Neural cell (in vitro differentiated cells): ENCODE data around the gene TSKU.

Experiments used
- EP300 ChIP-seq: fragments of 450-650 bp; conservative IDR thresholded peaks from 2 replicates; pipeline ENCODE4 v1.6.1; 2014; ENCODE audit warnings: antibody characterized with exemption, mild to moderate bottlenecking, moderate library complexity; ENCODE audit not compliant: poor library complexity, severe bottlenecking
- EZH2 ChIP-seq: fragments of 200-600, 300-800 bp; shearing (Covaris generic), sonication (generic); IDR thresholded peaks from 2 replicates; pipeline ENCODE4 v1.6.1; 2014; ENCODE audit warnings: antibody characterized with exemption, low read length, borderline replicate concordance, mild to moderate bottlenecking; ENCODE audit not compliant: insufficient read depth, poor library complexity, severe bottlenecking
- MXI1 ChIP-seq: fragments of 450-650 bp; conservative IDR thresholded peaks from 2 replicates; pipeline ENCODE4 v1.6.1; 2014; ENCODE audit warnings: antibody characterized with exemption, mild to moderate bottlenecking; ENCODE audit not compliant: poor library complexity, severe bottlenecking
- POLR2AphosphoS5 ChIP-seq: IDR thresholded peaks from 2 replicates; pipeline ENCODE4 v1.6.1; 2012
- RAD21 ChIP-seq: fragments of 450-650 bp; conservative IDR thresholded peaks from 2 replicates; pipeline ENCODE4 v1.6.1; 2014; ENCODE audit warnings: antibody characterized with exemption, mild to moderate bottlenecking, moderate library complexity
- TAF1 ChIP-seq: IDR thresholded peaks from 2 replicates; pipeline ENCODE4 v1.6.1; 2012; ENCODE audit warnings: low read depth
- TF ChIP-seq, protein P1 (sequence below): fragments of 450-650 bp; IDR thresholded peaks from 2 replicates; pipeline ENCODE4 v1.5.1; 2014; ENCODE audit warnings: antibody characterized with exemption, mild to moderate bottlenecking, moderate library complexity; ENCODE audit not compliant: poor library complexity, severe bottlenecking
- TF ChIP-seq, protein P2 (sequence below): IDR thresholded peaks from 2 replicates; pipeline ENCODE4 v1.6.1; 2012; ENCODE audit warnings: borderline replicate concordance

DNA sequence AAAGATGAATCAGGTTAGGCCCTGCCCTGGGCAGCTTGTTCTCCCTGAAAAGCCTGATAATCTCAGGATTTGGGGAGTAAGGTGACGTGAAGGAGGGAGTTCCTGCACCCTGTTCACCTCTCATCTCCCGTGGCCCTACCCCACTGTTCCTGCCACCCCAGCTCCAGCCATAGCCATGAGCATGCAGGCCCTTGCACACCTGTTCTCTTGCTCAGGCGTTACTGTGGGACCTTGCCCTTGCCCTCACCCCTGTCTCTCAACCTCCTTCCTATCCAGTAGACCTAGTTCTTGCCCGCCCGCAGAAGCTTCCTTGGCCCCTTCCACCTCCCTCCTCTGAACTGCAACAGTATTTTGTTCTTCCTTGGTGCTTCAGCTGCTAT is 15.0 kb downstream of the TSKU start:
- TF ChIP-seq EZH2 (no peak), EP300 (no peak), RAD21 (no peak), POLR2AphosphoS5 (no peak), TAF1 (no peak), MXI1 (no peak)
- TF ChIP-seq, protein P1, sequence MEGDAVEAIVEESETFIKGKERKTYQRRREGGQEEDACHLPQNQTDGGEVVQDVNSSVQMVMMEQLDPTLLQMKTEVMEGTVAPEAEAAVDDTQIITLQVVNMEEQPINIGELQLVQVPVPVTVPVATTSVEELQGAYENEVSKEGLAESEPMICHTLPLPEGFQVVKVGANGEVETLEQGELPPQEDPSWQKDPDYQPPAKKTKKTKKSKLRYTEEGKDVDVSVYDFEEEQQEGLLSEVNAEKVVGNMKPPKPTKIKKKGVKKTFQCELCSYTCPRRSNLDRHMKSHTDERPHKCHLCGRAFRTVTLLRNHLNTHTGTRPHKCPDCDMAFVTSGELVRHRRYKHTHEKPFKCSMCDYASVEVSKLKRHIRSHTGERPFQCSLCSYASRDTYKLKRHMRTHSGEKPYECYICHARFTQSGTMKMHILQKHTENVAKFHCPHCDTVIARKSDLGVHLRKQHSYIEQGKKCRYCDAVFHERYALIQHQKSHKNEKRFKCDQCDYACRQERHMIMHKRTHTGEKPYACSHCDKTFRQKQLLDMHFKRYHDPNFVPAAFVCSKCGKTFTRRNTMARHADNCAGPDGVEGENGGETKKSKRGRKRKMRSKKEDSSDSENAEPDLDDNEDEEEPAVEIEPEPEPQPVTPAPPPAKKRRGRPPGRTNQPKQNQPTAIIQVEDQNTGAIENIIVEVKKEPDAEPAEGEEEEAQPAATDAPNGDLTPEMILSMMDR: no peak
- TF ChIP-seq, protein P2, sequence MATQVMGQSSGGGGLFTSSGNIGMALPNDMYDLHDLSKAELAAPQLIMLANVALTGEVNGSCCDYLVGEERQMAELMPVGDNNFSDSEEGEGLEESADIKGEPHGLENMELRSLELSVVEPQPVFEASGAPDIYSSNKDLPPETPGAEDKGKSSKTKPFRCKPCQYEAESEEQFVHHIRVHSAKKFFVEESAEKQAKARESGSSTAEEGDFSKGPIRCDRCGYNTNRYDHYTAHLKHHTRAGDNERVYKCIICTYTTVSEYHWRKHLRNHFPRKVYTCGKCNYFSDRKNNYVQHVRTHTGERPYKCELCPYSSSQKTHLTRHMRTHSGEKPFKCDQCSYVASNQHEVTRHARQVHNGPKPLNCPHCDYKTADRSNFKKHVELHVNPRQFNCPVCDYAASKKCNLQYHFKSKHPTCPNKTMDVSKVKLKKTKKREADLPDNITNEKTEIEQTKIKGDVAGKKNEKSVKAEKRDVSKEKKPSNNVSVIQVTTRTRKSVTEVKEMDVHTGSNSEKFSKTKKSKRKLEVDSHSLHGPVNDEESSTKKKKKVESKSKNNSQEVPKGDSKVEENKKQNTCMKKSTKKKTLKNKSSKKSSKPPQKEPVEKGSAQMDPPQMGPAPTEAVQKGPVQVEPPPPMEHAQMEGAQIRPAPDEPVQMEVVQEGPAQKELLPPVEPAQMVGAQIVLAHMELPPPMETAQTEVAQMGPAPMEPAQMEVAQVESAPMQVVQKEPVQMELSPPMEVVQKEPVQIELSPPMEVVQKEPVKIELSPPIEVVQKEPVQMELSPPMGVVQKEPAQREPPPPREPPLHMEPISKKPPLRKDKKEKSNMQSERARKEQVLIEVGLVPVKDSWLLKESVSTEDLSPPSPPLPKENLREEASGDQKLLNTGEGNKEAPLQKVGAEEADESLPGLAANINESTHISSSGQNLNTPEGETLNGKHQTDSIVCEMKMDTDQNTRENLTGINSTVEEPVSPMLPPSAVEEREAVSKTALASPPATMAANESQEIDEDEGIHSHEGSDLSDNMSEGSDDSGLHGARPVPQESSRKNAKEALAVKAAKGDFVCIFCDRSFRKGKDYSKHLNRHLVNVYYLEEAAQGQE: no peak
